ENCODE data around the gene CRYBA1.
"Not testable (repeated sequence)": the region's sequence is repeated elsewhere in the genome, so short reads cannot be mapped to it uniquely, and the experiment has no call there.

The CRYBA1 gene

DNA sequence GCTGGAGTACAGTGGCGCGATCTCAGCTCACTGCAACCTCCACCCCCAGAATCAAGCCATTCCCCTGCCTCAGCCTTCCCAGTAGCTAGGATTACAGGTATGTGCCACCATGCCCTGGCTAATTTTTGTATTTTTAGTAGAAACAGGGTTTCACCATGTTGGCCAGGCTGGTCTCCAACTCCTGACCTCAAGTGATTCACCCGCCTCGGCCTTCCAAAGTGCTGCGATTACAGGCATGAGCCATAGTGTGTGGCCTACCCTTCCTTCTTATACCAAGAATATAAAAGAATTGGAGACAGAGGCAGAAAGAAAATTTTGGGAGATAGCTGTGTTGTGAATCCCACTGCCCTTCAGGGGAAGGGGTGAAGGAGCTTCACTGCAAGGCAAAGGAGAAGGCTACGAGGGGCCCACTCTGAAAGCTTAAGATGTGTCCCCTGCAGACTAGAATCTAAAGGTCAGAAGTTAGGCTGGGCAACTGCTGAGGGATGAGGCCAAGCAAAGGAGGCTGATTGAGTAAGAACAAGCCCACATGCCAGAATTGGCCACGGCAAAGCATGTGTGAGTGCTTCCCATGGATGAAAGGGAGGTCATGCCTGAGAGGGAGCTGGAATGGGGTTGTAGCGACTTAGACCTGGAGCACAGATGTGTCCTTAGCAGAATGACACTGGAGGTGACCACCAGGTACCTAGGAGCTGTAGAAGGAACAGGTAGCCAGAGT, 8.4 kb upstream of the CRYBA1 start:
- DNase-seq (ENCODE audit: low spot score), result no peak

DNA sequence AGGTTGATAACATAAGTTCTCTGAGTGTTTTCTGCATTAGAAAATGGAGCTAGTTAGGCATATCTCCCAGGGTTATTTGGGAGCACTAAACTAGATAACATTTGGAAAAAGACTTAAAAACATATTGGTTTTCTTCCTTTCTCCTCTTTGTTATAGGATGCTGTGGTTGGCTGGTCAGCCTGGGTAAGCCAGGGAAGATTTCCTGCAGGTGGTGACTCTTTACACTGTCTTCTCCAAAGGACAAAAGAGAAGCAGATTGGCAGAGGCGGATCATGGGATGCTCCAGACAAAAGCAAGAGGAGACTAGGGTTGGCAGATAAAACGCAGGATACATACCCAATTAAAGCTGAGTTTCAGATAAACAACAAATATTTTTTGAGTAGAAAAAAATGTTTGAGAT, 6.2 kb upstream of the CRYBA1 start:
- no peak for DNase-seq (ENCODE audit: low spot score)

- DNase-seq (ENCODE audit: low spot score), result peak; percentile 86
Observed at GRCh38 chr17:29240968-29241963, 5.4 kb upstream of the CRYBA1 start.

DNA sequence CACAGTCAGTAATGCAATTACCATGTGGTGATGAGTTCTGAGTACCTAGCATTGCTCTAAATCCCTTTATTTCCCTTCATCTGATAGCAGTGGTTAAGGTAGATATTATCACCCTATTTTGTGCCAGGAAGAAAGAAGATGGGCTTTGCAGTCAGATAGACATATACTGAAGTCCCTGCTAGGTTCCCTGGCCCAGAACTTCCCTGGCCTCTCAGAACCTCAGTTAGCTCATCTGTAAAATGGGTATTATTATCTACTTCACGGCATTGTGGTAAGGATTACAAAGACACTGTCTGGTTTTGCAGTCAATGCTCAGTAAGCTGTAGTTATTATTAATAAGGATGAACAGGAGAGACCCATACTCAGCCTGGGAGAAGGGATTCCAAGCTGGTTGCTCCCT, 4.6 kb upstream of the CRYBA1 start:
- no peak for DNase-seq (ENCODE audit: low spot score)

DNA sequence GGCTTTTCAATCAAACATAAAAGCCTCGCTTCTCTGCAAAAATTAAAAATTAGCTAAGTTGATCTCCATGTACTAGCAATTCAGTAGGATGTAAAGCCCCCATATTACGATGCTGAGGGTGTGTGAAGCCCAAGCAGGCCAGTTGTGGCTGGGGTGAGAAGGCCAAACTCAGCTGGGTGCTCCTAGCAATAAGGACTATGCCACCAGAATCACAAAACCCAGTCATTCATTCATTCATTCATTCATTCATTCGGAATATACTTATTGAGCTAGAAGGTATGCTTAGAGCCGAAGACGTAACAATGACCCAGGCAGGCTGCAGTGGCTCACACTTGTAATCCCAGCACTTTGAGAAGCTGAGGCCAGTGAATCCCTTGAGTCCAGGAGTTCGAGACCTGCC, 3.9 kb upstream of the CRYBA1 start:
- no peak for DNase-seq (ENCODE audit: low spot score)

GRCh38 chr17:29243792-29244191, 2.9 kb upstream of the CRYBA1 start:
- no peak for DNase-seq (ENCODE audit: low spot score)

- no peak for DNase-seq (ENCODE audit: low spot score)
Observed at GRCh38 chr17:29245401-29245800, 1.3 kb upstream of the CRYBA1 start.

DNA sequence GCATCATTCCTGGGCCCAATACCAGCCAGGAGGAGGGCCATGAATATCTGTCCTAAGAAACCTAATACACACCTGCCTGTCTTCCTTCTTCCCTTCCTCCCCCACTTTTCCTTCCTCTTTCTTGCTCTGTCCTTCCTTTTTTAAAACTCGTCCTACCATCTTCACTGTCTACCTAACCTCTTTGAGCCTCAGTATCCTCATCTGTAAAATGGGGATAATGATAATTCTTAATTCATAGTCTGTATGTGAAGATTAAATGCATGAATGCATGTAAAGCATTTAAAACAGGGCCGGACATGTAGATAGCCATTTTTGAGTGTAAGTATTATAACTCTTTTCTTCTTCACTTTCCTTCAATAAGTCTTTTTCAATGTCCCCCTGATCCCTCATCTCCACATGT, 560 bp downstream of the CRYBA1 start:
- DNase-seq (ENCODE audit: low spot score), result no peak

GRCh38 chr17:29248845-29249244, 2.2 kb downstream of the CRYBA1 start:
- DNase-seq (ENCODE audit: low spot score), result no peak

DNA sequence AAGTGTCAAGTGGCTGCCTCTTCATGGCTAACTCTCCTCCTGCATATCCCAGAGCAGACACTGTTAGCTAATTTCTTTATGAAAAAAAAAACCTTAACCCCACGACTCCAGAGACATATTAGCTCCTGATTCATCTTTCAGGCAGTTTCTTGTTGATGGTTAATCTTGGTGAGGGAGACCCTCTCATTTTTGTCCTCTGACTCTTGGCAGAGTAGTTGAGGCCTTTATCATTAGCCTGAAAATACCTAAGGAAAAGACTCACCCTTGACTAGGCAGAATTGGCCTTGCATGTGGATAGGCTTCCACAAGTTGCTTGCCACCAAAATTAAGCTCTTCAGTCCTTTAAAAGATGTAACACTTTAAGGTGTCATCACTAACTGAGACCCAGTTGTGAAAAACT, 4.0 kb downstream of the CRYBA1 start:
- DNase-seq (ENCODE audit: low spot score), result peak; percentile 41

- no peak for DNase-seq (ENCODE audit: low spot score)
Observed at GRCh38 chr17:29251184-29251583, 4.5 kb downstream of the CRYBA1 start.

DNA sequence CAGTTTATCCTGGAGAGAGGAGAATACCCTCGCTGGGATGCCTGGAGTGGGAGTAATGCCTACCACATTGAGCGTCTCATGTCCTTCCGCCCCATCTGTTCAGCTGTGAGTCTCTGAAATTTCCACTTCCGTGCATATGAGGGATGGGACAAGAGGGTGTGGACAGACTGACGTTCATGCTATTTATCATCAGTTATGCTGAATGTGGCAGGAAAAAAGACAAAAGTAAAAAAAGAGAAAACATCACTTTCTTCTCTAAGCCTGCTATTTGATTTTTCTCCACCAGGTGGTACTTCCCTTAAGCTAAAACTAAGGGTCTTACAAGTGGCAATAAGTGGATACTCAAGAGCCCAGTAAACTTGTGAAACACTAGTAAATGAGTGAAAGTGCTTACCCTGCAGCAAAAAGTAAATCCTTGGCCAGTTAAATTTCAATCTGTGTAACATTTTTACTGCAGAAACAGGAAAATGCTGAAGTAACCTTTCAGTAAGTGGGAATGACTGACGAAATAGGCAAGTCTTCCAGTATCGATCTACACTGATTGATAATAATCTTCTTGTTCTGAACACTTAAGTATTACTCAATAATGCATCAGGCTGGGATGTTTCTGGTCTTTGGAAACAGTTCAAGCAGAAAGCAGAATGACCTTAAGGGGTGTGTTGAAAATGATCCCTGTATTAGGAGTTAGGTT, 5.6 kb downstream of the CRYBA1 start:
- no peak for DNase-seq (ENCODE audit: low spot score)

- DNase-seq (ENCODE audit: low spot score), result no peak
Observed at GRCh38 chr17:29253037-29253436, 6.4 kb downstream of the CRYBA1 start.

DNA sequence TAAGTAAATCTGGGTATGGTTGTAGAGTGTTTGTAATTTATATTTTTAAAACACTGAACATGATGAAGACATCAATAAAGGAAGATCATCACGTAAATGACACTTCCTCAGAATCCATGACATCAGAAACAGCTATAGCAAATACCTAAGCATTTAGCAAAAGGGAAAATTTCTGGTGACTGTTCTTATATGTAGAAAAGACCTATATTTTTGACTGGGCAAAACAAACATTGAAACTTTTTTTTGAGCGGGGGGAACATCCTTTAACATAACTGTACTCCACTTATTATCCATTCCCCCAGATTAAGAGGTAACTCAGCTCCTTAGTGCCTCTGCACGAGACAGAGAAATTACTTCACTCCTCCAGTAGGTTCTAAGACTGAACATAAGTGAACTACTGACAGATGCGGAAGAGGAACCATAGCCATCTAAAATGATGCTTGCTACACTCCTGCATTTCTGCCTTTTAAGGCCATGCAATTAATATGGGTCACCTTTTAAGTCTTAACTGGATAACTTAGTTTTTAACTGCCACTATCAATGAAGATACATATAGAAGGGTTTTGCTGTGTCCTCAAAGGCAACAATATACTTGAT, 9.4 kb downstream of the CRYBA1 start:
- DNase-seq (ENCODE audit: low spot score), result no peak

DNA sequence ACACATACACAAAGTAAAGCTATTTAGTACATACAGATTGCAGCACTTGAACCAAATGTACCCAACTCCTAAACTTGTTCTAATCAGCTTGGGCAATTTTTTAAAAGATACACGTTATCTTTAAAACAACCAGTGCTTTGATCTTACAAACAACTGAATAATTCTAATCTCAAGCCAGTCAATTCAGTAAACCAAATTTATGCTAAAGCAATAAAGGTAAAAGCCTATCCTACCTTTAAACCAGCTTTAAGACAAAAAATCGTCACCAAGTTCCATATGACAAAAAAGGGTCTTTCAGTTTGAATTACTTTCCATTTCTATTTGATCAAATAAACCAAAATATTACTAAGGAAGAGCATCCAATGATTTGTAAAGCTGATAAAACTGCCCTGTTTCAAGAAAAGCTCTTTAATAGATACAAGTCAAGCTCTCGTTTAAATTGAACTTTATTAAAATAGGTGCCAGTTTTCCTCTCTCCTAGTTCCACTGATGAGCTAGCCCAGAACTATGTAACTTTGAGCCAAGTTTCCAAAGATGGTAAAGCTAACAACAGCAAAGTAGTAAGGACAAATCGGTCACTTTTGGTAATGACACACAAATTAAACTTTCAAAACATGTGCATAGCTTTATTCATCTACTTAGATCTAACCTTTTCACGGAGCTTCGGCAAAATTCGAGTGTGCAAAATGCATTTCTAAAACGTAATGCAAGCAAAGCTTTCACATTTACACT, 10.2 kb downstream of the CRYBA1 start:
- DNase-seq (ENCODE audit: low spot score), result no peak

GRCh38 chr17:29257756-29258155, 11.1 kb downstream of the CRYBA1 start:
- no peak for DNase-seq (ENCODE audit: low spot score)

DNA sequence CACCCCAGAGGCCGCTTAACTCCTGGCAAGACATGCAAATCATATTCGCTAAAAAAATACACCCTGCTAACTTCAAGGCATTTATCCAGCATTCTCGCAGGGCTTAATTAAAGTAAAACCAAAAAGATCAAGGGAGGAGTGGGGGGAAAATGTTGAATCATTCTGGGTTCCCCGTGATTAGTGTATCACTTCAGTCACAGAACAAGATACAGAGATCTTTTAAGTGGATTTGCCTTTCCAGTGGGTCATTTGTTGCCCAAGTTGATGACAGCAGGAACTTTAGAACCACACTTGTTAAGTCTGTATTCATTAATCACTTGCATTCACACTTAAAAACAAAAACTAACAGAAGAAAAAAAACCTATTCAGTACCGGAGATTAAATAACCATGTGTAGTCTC, 17.3 kb downstream of the CRYBA1 start:
- no peak for DNase-seq (ENCODE audit: low spot score)

DNA sequence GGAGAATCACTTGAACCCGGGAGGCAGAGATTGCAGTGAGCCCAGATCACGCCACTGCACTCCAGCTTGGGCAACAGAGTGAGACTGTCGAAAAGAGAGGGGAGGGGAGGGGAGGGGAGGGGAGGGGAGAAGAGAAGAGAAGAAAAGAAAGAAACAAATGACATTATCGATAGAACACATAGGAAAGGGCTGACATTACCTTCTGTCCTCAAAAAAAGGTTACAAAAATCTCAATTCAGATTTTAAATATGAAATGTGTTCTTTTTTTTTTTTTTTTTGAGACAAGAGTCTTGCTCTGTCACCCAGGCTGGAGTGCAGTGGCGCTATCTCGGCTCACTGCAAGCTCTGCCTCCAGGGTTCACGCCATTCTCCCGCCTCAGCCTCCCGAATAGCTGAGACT, 25.3 kb downstream of the CRYBA1 start:
- DNase-seq (ENCODE audit: low spot score), result not testable (repeated sequence)

GRCh38 chr17:29273924-29274323, 27.3 kb downstream of the CRYBA1 start:
- DNase-seq (ENCODE audit: low spot score), result no peak

GRCh38 chr17:29278692-29279091, 32.0 kb downstream of the CRYBA1 start:
- no peak for DNase-seq (ENCODE audit: low spot score)

- no peak for DNase-seq (ENCODE audit: low spot score)
Observed at GRCh38 chr17:29279397-29280070, 32.9 kb downstream of the CRYBA1 start.
